ENCODE measurements around the gene BICDL2.
"Not testable (repeated sequence)": the region's sequence is repeated elsewhere in the genome, so short reads cannot be mapped to it uniquely, and the experiment has no call there.

The BICDL2 gene

GRCh38 chr16:3073448-3073847, 36.7 kb upstream of the BICDL2 start:
- H3K27ac ChIP-seq = no peak overlapping the region
- H3K4me1 ChIP-seq = no peaks in the 10 kb centered on the region
- H2AFZ ChIP-seq = no peak overlapping the region
- no peaks in the 10 kb centered on the region for H3K27me3 ChIP-seq (ENCODE audit: control insufficient read depth, insufficient read depth, low read length)
- H3K9ac ChIP-seq = no peak overlapping the region
- H3K36me3 ChIP-seq (ENCODE audit: control insufficient read depth, insufficient read depth, low read length) = no peaks in the 10 kb centered on the region
- no peak for TF ChIP-seq CTCF (IDR thresholded peaks at IDR 0.05)
- H3K79me2 ChIP-seq = no peaks in the 10 kb centered on the region
- H3K4me2 ChIP-seq (ENCODE audit: low read length) = no peak overlapping the region
- no peaks in the 10 kb centered on the region for H3K9me3 ChIP-seq (ENCODE audit: control insufficient read depth, low read length)
- H3K4me3 ChIP-seq (ENCODE audit: low read depth, low read length) = no peak overlapping the region

GRCh38 chr16:3072576-3073263, 36.0 kb upstream of the BICDL2 start:
- H2AFZ ChIP-seq; H3K27ac ChIP-seq; H3K27me3 ChIP-seq (ENCODE audit: control insufficient read depth, insufficient read depth, low read length); H3K36me3 ChIP-seq (ENCODE audit: control insufficient read depth, insufficient read depth, low read length); H3K9ac ChIP-seq; H3K4me1 ChIP-seq; H3K4me3 ChIP-seq (ENCODE audit: low read depth, low read length); H3K4me2 ChIP-seq (ENCODE audit: low read length); H3K79me2 ChIP-seq; H3K9me3 ChIP-seq (ENCODE audit: control insufficient read depth, low read length): not testable (repeated sequence)

- not testable (repeated sequence) for H3K4me1 ChIP-seq; H3K9me3 ChIP-seq (ENCODE audit: control insufficient read depth, low read length); H3K4me2 ChIP-seq (ENCODE audit: low read length); H3K27ac ChIP-seq; H3K4me3 ChIP-seq (ENCODE audit: low read depth, low read length); H3K36me3 ChIP-seq (ENCODE audit: control insufficient read depth, insufficient read depth, low read length); H3K27me3 ChIP-seq (ENCODE audit: control insufficient read depth, insufficient read depth, low read length); H3K79me2 ChIP-seq; H2AFZ ChIP-seq; H3K9ac ChIP-seq
Measured at GRCh38 chr16:3072148-3072547, 35.4 kb upstream of the BICDL2 start.

- Histone ChIP-seq H3K9me3 (ENCODE audit: control insufficient read depth, low read length) (no peaks in the 10 kb centered on the region), H3K27ac (no peak overlapping the region)
Measured at GRCh38 chr16:3071655-3072054, 34.9 kb upstream of the BICDL2 start.

GRCh38 chr16:3070608-3071111, 33.9 kb upstream of the BICDL2 start:
- H3K79me2 ChIP-seq = no peaks in the 10 kb centered on the region
- no peak for TF ChIP-seq CTCF (IDR thresholded peaks at IDR 0.05)

More at GRCh38 chr16:3071655-3072054, 34.9 kb upstream of the BICDL2 start:
- no peaks in the 10 kb centered on the region for H3K4me1 ChIP-seq
- H3K36me3 ChIP-seq (ENCODE audit: control insufficient read depth, insufficient read depth, low read length) = no peaks in the 10 kb centered on the region
- H2AFZ ChIP-seq = no peak overlapping the region
- H3K4me2 ChIP-seq (ENCODE audit: low read length) = no peak overlapping the region
- no peak overlapping the region for H3K9ac ChIP-seq
- no peaks in the 10 kb centered on the region for H3K79me2 ChIP-seq
- TF ChIP-seq CTCF (IDR thresholded peaks at IDR 0.05) = no peak
- no peak overlapping the region for H3K4me3 ChIP-seq (ENCODE audit: low read depth, low read length)
- no peaks in the 10 kb centered on the region for H3K27me3 ChIP-seq (ENCODE audit: control insufficient read depth, insufficient read depth, low read length)

GRCh38 chr16:3069146-3069545, 32.4 kb upstream of the BICDL2 start:
- not testable (repeated sequence) for H3K9ac ChIP-seq; H3K27me3 ChIP-seq (ENCODE audit: control insufficient read depth, insufficient read depth, low read length); H2AFZ ChIP-seq; H3K4me2 ChIP-seq (ENCODE audit: low read length); H3K27ac ChIP-seq; H3K36me3 ChIP-seq (ENCODE audit: control insufficient read depth, insufficient read depth, low read length); H3K4me1 ChIP-seq; H3K9me3 ChIP-seq (ENCODE audit: control insufficient read depth, low read length); H3K4me3 ChIP-seq (ENCODE audit: low read depth, low read length); H3K79me2 ChIP-seq

More at GRCh38 chr16:3070608-3071111, 33.9 kb upstream of the BICDL2 start:
- Histone ChIP-seq H3K27me3 (ENCODE audit: control insufficient read depth, insufficient read depth, low read length) (no peaks in the 10 kb centered on the region), H3K4me2 (ENCODE audit: low read length) (no peak overlapping the region), H3K4me3 (ENCODE audit: low read depth, low read length) (no peak overlapping the region), H3K9me3 (ENCODE audit: control insufficient read depth, low read length) (no peaks in the 10 kb centered on the region), H3K9ac (no peak overlapping the region), H3K27ac (no peak overlapping the region), H2AFZ (no peak overlapping the region), H3K36me3 (ENCODE audit: control insufficient read depth, insufficient read depth, low read length) (no peaks in the 10 kb centered on the region), H3K4me1 (no peaks in the 10 kb centered on the region)

Measured in parathyroid adenoma (tissue), 2 donors.